Neuronal stem cell (in vitro differentiated cells): ENCODE measurements around the gene PYDC1.

Source experiments
- DNase-seq: peaks from one replicate; pipeline ENCODE4 v3.0.0-alpha.2; 2013; ENCODE audit warnings: low spot score
- H2AFZ ChIP-seq: one replicate; pipeline ENCODE4 v1.6.1; 2013; ENCODE audit warnings: mild to moderate bottlenecking, low read length, inconsistent platforms
- H2AK5ac ChIP-seq: 2 replicates; pipeline ENCODE4 v1.6.1; 2013; ENCODE audit warnings: low read depth, mild to moderate bottlenecking, inconsistent platforms, low read length, moderate library complexity, mixed read lengths
- H2BK120ac ChIP-seq: 2 replicates; pipeline ENCODE4 v1.6.1; 2013; ENCODE audit warnings: low read depth, mild to moderate bottlenecking, inconsistent platforms, low read length, moderate library complexity, mixed read lengths
- H2BK12ac ChIP-seq: one replicate; pipeline ENCODE4 v1.6.1; 2013; ENCODE audit warnings: low read length, inconsistent platforms
- H2BK15ac ChIP-seq: 2 replicates; pipeline ENCODE4 v1.6.1; 2013; ENCODE audit warnings: mild to moderate bottlenecking, low read length, inconsistent platforms, mixed read lengths
- H2BK5ac ChIP-seq: one replicate; pipeline ENCODE4 v1.6.1; 2013; ENCODE audit warnings: inconsistent platforms, mild to moderate bottlenecking, low read length, moderate library complexity
- H3K14ac ChIP-seq: one replicate; pipeline ENCODE4 v1.6.1; 2013; ENCODE audit warnings: low read length, inconsistent platforms
- H3K18ac ChIP-seq: 2 replicates; pipeline ENCODE4 v1.6.1; 2013; ENCODE audit warnings: low read length, inconsistent platforms
- H3K23ac ChIP-seq: 2 replicates; pipeline ENCODE4 v1.6.1; 2013; ENCODE audit warnings: low read depth, mild to moderate bottlenecking, mixed read lengths, low read length, inconsistent platforms; ENCODE audit not compliant: poor library complexity
- H3K27ac ChIP-seq: replicated peaks from 3 replicates; pipeline ENCODE4 v1.5.1; 2013; ENCODE audit warnings: low read length, inconsistent platforms
- H3K27me3 ChIP-seq, 3 experiments: 2 replicates each; pipeline ENCODE4 v1.6.1; 2013; ENCODE audit warnings: low read length in 3 of 3, mild to moderate bottlenecking in 2 of 3, inconsistent platforms in 1 of 3, low read depth in 1 of 3, mixed read lengths in 1 of 3, moderate library complexity in 1 of 3; ENCODE audit not compliant: control insufficient read depth in 3 of 3, insufficient read depth in 3 of 3
- H3K36me3 ChIP-seq, 2 donors: replicated peaks in 1 of 2; 2 replicates each; pipeline ENCODE4 v1.6.1; 2013; ENCODE audit warnings: low read length in 2 of 2; ENCODE audit not compliant: control insufficient read depth in 2 of 2, insufficient read depth in 2 of 2
- H3K4ac ChIP-seq: 2 replicates; pipeline ENCODE4 v1.6.1; 2013; ENCODE audit warnings: inconsistent platforms, mild to moderate bottlenecking, low read length, moderate library complexity
- H3K4me1 ChIP-seq, 2 donors: 1 replicate in 1 of 2; 2 replicates in 1 of 2; pipeline ENCODE4 v1.6.1; 2013; ENCODE audit warnings: low read length in 2 of 2, low read depth in 1 of 2; ENCODE audit not compliant: control insufficient read depth in 2 of 2, insufficient read depth in 1 of 2
- H3K4me2 ChIP-seq: one replicate; pipeline ENCODE4 v1.6.1; 2013; ENCODE audit warnings: mild to moderate bottlenecking, low read length, inconsistent platforms; ENCODE audit not compliant: insufficient read depth, poor library complexity, severe bottlenecking
- H3K4me3 ChIP-seq, 2 donors: 2 replicates each; pipeline ENCODE4 v1.5.1; 2013; ENCODE audit warnings: low read length in 2 of 2, mild to moderate bottlenecking in 2 of 2, inconsistent platforms in 1 of 2, moderate library complexity in 1 of 2
- H3K79me1 ChIP-seq: one replicate; pipeline ENCODE4 v1.6.1; 2013; ENCODE audit warnings: low read depth, mild to moderate bottlenecking, inconsistent platforms, low read length, moderate library complexity
- H3K9ac ChIP-seq: one replicate; pipeline ENCODE4 v1.6.1; 2013; ENCODE audit warnings: mild to moderate bottlenecking, low read depth, low read length, inconsistent platforms; ENCODE audit not compliant: poor library complexity
- H3K9me3 ChIP-seq, 2 donors: replicated peaks in 1 of 2; 2 replicates each; pipeline versions ENCODE3 to v1.6.1; 2013; ENCODE audit warnings: low read length in 2 of 2, mild to moderate bottlenecking in 2 of 2, inconsistent platforms in 1 of 2, low read depth in 1 of 2, mixed read lengths in 1 of 2, moderate library complexity in 1 of 2; ENCODE audit not compliant: control insufficient read depth in 2 of 2, insufficient read depth in 1 of 2
- H4K8ac ChIP-seq: one replicate; pipeline ENCODE4 v1.6.1; 2013; ENCODE audit warnings: low read depth, mild to moderate bottlenecking, inconsistent platforms, low read length, moderate library complexity
- H4K91ac ChIP-seq: one replicate; pipeline ENCODE4 v1.6.1; 2013; ENCODE audit warnings: low read length, low read depth, mild to moderate bottlenecking, inconsistent platforms; ENCODE audit not compliant: poor library complexity
- WGBS, 2 donors: extraction: QIAGEN DNeasy Blood & Tissue Kit; methylation state at CpG; one replicate each; pipeline ENCODE4 v1.1.7; 2013; ENCODE audit warnings: missing lambda C conversion rate in 2 of 2, mixed read lengths in 1 of 2; ENCODE audit not compliant: insufficient read length in 2 of 2, insufficient replicate concordance in 1 of 2; ENCODE audit errors: extremely low coverage in 2 of 2; 5-methylcytosine and 5-hydroxymethylcytosine counted together

Gene PYDC1

DNA sequence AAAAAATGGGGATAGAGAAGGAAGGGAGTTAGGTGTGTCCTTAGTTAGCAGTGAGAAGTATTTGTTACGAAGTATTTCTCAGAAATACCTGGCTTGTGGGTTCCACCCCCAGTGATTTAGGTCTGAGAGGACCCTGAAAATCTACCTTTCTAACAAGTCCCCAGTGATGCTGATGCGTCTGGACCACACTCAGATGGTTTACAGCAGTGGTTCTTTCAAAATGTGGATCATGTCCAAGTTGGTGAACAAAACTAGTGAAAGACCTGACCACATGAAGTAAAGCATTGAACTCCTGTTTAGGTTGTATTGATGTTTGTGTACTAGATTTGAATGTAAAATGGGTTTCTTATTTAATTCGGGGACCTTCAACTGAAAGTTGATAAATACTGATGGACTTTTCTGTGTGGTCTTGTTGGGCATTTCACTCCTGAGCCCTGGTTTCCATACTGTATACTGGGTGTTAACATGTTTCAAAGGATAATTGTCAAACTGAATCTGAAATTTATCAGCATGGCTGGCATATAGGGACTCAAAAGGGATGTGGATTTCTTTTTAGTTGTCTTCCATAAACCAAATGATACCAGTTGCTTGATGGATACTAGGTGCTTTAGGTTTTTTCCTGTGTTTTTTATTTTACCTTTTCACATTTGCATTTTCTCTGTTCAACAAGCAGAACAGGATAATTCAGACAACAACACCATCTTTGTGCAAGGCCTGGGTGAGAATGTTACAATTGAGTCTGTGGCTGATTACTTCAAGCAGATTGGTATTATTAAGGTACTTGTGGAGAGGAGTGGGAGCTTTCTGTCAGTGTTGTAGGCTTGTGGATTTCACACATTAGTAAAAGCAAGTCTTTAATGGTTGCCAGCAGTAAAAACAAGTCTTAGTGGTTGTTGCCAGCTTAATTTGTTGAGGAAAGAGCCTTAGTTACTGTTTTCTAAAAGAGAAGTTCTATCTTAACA is 28.2 kb downstream of the PYDC1 start:
- H4K8ac ChIP-seq, result no peak overlapping the region
- H3K27me3 ChIP-seq, result no peaks in the 10 kb centered on the region
- H3K4me1 ChIP-seq, result peaks cover 0 to 2% of the 10 kb centered on the region in 2 donors
- H2BK120ac ChIP-seq, result no peak overlapping the region
- no peak for DNase-seq
- H2AFZ ChIP-seq, result no peak overlapping the region
- no peak overlapping the region for H2BK15ac ChIP-seq
- no peak overlapping the region for H3K23ac ChIP-seq
- H2BK5ac ChIP-seq, result no peak overlapping the region
- H3K9me3 ChIP-seq, result no peaks in the 10 kb centered on the region
- no peak overlapping the region for H2BK12ac ChIP-seq
- peaks cover 10% of the 10 kb centered on the region for H3K79me1 ChIP-seq
- no peak overlapping the region for H2AK5ac ChIP-seq
- no peak overlapping the region for H3K4me2 ChIP-seq
- no peak overlapping the region for H3K4ac ChIP-seq
- no peak overlapping the region for H3K18ac ChIP-seq
- H3K27ac ChIP-seq, result no peak overlapping the region
- WGBS, 2 donors, result no CpG with 5 or more reads among the region's 3 CpGs
- H3K36me3 ChIP-seq, result peaks cover 77 to 100% of the 10 kb centered on the region in 2 donors
- H4K91ac ChIP-seq, result no peak overlapping the region
- H3K9ac ChIP-seq, result no peak overlapping the region
- no peak overlapping the region for H3K14ac ChIP-seq
- no peak overlapping the region for H3K4me3 ChIP-seq

DNA sequence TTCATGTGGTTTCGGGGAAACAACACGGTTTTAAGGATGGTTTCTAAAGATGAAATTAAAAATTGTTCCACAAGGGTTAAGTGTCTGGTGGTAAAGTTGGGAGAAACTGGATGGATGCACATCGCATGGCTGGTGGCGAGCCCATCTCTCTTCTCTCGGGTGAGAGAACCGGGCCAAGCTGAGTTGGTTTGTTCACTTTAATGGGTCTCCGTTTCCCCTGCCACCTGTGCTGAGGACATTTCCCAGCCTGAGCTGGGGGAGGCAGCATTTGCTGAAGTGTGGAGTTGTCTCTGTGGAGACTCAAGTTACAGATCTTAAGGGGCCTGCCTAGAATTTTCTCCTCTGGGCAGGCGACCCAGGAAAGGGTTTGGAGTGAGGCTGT is 29.1 kb downstream of the PYDC1 start:
- H3K4me3 ChIP-seq, result no peak overlapping the region
- no peak overlapping the region for H3K9ac ChIP-seq
- H3K4me2 ChIP-seq, result no peak overlapping the region
- no peak overlapping the region for H2AFZ ChIP-seq
- H3K27ac ChIP-seq, result no peak overlapping the region
- H2BK5ac ChIP-seq, result no peak overlapping the region
- no peak overlapping the region for H2AK5ac ChIP-seq
- H2BK12ac ChIP-seq, result no peak overlapping the region
- peaks cover 10% of the 10 kb centered on the region for H3K79me1 ChIP-seq
- H3K27me3 ChIP-seq, result no peaks in the 10 kb centered on the region
- peaks cover 79 to 100% of the 10 kb centered on the region in 2 donors for H3K36me3 ChIP-seq
- no peak overlapping the region for H4K8ac ChIP-seq
- H3K9me3 ChIP-seq, result no peaks in the 10 kb centered on the region
- no peak overlapping the region for H4K91ac ChIP-seq
- no CpG with 5 or more reads among the region's 8 CpGs for WGBS, 2 donors
- no peak for DNase-seq
- H3K23ac ChIP-seq, result no peak overlapping the region
- H3K18ac ChIP-seq, result no peak overlapping the region
- no peak overlapping the region for H3K14ac ChIP-seq
- no peak overlapping the region for H3K4ac ChIP-seq
- peaks cover 3 to 4% of the 10 kb centered on the region in 2 donors for H3K4me1 ChIP-seq
- no peak overlapping the region for H2BK120ac ChIP-seq
- no peak overlapping the region for H2BK15ac ChIP-seq

GRCh38 chr16:31186930-31187807 is 29.8 kb downstream of the PYDC1 start:
- Histone ChIP-seq H3K36me3 (peaks cover 75 to 100% of the 10 kb centered on the region in 2 donors), H2BK15ac (no peak overlapping the region)
- no peak for DNase-seq

GRCh38 chr16:31186176-31186575 is 30.8 kb downstream of the PYDC1 start:
- H3K4me1 ChIP-seq, result peaks cover 5 to 8% of the 10 kb centered on the region in 2 donors
- no peak for DNase-seq
- no peak overlapping the region for H2AFZ ChIP-seq
- H4K8ac ChIP-seq, result no peak overlapping the region
- no peak overlapping the region for H3K14ac ChIP-seq
- H2AK5ac ChIP-seq, result no peak overlapping the region
- no peak overlapping the region for H3K4me2 ChIP-seq
- no peaks in the 10 kb centered on the region for H3K9me3 ChIP-seq
- H3K79me1 ChIP-seq, result peaks cover 10% of the 10 kb centered on the region
- no peaks in the 10 kb centered on the region for H3K27me3 ChIP-seq
- no peak overlapping the region for H2BK12ac ChIP-seq
- H2BK120ac ChIP-seq, result no peak overlapping the region
- no peak overlapping the region for H2BK15ac ChIP-seq
- H3K18ac ChIP-seq, result no peak overlapping the region
- no CpG with 5 or more reads among the region's 7 CpGs for WGBS, 2 donors
- no peak overlapping the region for H2BK5ac ChIP-seq
- H3K4me3 ChIP-seq, result no peak overlapping the region
- no peak overlapping the region for H3K27ac ChIP-seq
- H4K91ac ChIP-seq, result no peak overlapping the region
- H3K23ac ChIP-seq, result no peak overlapping the region
- peaks cover 66 to 100% of the 10 kb centered on the region in 2 donors for H3K36me3 ChIP-seq
- H3K9ac ChIP-seq, result no peak overlapping the region
- no peak overlapping the region for H3K4ac ChIP-seq

More at GRCh38 chr16:31186930-31187807, 29.8 kb downstream of the PYDC1 start:
- Histone ChIP-seq H4K8ac (no peak overlapping the region), H3K4ac (no peak overlapping the region), H3K9me3 (no peaks in the 10 kb centered on the region), H2AFZ (no peak overlapping the region), H3K4me1 (peaks cover 5 to 8% of the 10 kb centered on the region in 2 donors), H3K23ac (no peak overlapping the region), H2BK12ac (no peak overlapping the region), H3K4me3 (no peak overlapping the region), H3K4me2 (no peak overlapping the region), H2BK5ac (no peak overlapping the region), H3K14ac (no peak overlapping the region), H3K9ac (no peak overlapping the region), H4K91ac (no peak overlapping the region), H3K27me3 (no peaks in the 10 kb centered on the region), H2BK120ac (no peak overlapping the region), H3K27ac (no peak overlapping the region), H3K79me1 (peaks cover 10% of the 10 kb centered on the region), H3K18ac (no peak overlapping the region), H2AK5ac (no peak overlapping the region)
- WGBS, 2 donors, result no CpG with 5 or more reads among the region's 10 CpGs
